GM10266 (cell line): ENCODE data around the gene GPS1.

ENCODE experiments used
- DNase-seq: peaks from one replicate; pipeline ENCODE4 v3.0.0; 2012; ENCODE audit errors: extremely low spot score
- CTCF ChIP-seq: IDR thresholded peaks from 2 replicates; pipeline ENCODE4 v1.5.1; 2012; ENCODE audit warnings: mild to moderate bottlenecking, low read depth; ENCODE audit not compliant: control insufficient read depth, insufficient read depth; ENCODE audit errors: missing control alignments

Gene GPS1

DNA sequence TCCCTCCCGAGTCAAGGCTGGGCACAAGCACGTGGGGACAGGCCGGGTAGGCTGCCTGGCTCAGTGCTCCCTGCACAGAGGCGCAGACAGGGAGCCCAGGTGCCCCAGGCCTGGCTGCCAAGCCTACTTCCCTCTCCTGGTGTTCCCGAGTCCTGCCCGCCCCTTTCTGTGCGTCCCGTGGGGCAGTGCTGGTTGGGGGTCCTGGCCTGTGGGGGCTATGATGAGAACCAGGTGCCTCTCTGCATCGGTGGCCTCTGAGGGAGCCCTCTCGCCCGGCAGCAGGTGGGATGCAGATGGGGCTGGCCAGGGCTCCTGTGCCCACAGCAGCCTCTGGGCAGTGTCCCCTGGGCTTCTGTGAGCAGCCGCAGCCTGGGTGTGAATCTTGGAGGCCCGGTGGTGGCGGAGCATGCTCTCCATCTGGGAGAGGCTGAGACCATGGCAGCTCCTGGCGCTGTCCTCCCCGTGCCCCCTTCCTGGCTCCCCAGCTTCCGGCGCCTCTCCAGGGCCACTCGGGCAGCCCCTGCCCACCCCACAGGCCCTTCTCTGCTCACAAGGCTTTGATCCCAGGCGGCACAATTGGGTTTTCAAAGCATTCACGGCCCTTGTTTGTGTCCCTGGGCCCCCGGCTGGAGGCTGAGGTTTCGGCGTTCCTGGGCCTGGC lies 36.3 kb upstream of the GPS1 start:
- DNase-seq = no peak
- TF ChIP-seq CTCF = no peak

GRCh38 chr17:82016061-82016874 lies 35.4 kb upstream of the GPS1 start:
- DNase-seq = no peak
- TF ChIP-seq CTCF = no peak

DNA sequence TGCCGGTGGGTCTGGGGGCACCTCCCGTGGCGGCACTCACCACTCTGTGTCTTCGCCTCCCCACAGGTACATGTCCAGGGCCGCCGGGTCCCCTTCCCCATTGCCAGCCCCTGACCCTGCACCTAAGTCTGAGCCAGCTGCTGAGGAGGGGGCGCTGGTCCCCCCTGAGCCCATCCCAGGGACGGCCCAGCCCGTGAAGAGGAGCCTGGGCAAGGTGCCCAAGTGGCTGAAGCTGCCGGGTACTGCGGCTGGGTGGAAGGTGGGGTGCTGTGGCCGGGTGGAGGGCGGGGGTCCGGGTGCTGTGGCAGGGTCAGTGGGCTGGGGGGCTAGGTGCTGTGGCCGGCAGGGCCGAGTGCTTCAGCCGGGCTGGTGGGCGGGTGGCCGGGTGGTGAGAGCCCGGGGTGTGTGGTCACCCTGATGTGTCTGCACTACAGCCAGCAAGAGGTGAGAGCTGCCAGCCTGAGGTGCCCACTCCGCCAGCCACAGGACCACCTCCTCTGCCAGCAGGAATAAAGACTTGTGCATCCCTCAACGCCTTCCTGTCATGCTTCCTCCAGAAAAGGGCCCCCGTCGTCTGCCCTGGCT lies 34.7 kb upstream of the GPS1 start:
- no peak for DNase-seq
- no peak for TF ChIP-seq CTCF

DNA sequence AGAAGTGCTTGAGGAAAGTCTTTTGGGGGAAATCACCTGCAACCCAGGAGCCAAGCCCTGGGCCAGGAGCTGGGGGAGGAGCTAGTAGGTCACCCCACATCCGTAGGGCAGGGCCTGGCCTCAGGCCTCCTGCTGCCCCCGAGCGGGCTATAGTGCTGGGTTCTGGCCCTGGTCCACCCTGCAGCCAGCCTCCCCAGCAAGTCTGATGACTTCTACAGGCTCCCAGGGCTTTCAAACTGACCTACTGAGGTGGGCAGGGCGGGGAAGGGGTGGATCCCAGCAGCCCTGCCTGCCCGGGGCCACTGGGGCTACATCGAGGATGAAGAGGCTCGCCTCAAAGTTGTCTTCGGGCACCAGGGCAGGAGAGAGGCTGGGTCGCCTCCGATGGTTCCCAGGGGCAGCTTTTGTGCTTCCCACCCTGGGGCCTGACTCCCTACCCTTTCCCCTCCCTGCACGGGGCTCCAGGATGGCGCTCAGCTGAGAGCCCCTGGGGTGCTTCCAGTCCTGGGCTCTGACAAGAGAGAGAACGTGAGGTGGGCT lies 34.0 kb upstream of the GPS1 start:
- no peak for TF ChIP-seq CTCF
- DNase-seq = no peak

DNA sequence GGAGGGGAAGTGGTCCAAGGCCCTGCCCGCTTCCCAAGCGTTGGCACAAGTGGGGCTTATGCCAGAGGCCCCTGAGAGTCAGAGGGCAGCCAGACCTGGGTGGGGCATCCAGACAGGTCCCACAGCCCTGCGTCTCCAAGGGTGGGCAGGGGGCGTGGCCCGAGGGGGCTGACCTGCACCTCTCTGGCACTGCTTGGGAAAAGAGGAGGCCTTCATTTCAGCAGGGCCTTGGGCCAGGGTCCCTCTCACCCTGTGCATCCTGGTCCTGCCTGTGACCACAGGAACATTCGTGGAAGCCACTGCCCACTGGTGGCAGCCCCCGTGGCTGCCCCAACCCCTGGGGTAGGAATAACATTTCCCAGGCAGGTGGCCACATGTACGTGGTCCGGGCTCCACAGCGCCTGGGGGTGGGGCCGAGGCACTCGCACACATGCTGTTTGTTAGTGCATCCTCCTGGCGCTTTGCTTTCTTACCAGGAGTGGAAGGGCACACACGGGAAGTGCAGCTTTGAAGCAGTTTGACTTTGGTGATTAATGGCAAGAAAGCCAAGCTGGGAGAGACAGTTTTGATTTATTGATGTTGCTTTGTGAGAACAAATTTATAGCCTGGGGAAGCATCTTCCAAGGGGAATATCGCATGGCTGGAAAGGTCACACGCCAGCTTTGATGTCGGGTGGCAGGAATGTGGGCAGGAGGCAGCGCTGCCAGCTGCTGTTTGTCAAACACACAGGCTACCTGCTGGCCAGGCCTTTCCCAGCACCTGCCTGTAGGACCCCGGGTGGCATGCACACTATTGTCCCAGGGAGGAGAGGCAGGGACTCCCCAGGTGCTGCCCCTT lies 33.3 kb upstream of the GPS1 start:
- no peak for DNase-seq
- TF ChIP-seq CTCF = no peak

GRCh38 chr17:82018989-82019689 lies 32.6 kb upstream of the GPS1 start:
- no peak for DNase-seq
- TF ChIP-seq CTCF = no peak
